Neuronal stem cell (in vitro differentiated cells): ENCODE results near the gene TBXA2R.
A peak's percentile ranks its signal among the peaks of the same experiment; 100 is the strongest.

Source experiments
- DNase-seq: peaks from one replicate; pipeline ENCODE4 v3.0.0-alpha.2; 2013; ENCODE audit warnings: low spot score
- H2AFZ ChIP-seq: one replicate; pipeline ENCODE4 v1.6.1; 2013; ENCODE audit warnings: mild to moderate bottlenecking, low read length, inconsistent platforms
- H2AK5ac ChIP-seq: 2 replicates; pipeline ENCODE4 v1.6.1; 2013; ENCODE audit warnings: low read depth, mild to moderate bottlenecking, inconsistent platforms, low read length, moderate library complexity, mixed read lengths
- H2BK120ac ChIP-seq: 2 replicates; pipeline ENCODE4 v1.6.1; 2013; ENCODE audit warnings: low read depth, mild to moderate bottlenecking, inconsistent platforms, low read length, moderate library complexity, mixed read lengths
- H2BK12ac ChIP-seq: one replicate; pipeline ENCODE4 v1.6.1; 2013; ENCODE audit warnings: low read length, inconsistent platforms
- H2BK15ac ChIP-seq: 2 replicates; pipeline ENCODE4 v1.6.1; 2013; ENCODE audit warnings: mild to moderate bottlenecking, low read length, inconsistent platforms, mixed read lengths
- H2BK5ac ChIP-seq: one replicate; pipeline ENCODE4 v1.6.1; 2013; ENCODE audit warnings: inconsistent platforms, mild to moderate bottlenecking, low read length, moderate library complexity
- H3K14ac ChIP-seq: one replicate; pipeline ENCODE4 v1.6.1; 2013; ENCODE audit warnings: low read length, inconsistent platforms
- H3K18ac ChIP-seq: 2 replicates; pipeline ENCODE4 v1.6.1; 2013; ENCODE audit warnings: low read length, inconsistent platforms
- H3K23ac ChIP-seq: 2 replicates; pipeline ENCODE4 v1.6.1; 2013; ENCODE audit warnings: low read depth, mild to moderate bottlenecking, mixed read lengths, low read length, inconsistent platforms; ENCODE audit not compliant: poor library complexity
- H3K27ac ChIP-seq: replicated peaks from 3 replicates; pipeline ENCODE4 v1.5.1; 2013; ENCODE audit warnings: low read length, inconsistent platforms
- H3K27me3 ChIP-seq, 3 experiments: 2 replicates each; pipeline ENCODE4 v1.6.1; 2013; ENCODE audit warnings: low read length in 3 of 3, mild to moderate bottlenecking in 2 of 3, inconsistent platforms in 1 of 3, low read depth in 1 of 3, mixed read lengths in 1 of 3, moderate library complexity in 1 of 3; ENCODE audit not compliant: control insufficient read depth in 3 of 3, insufficient read depth in 3 of 3
- H3K36me3 ChIP-seq, 2 donors: replicated peaks in 1 of 2; 2 replicates each; pipeline ENCODE4 v1.6.1; 2013; ENCODE audit warnings: low read length in 2 of 2; ENCODE audit not compliant: control insufficient read depth in 2 of 2, insufficient read depth in 2 of 2
- H3K4ac ChIP-seq: 2 replicates; pipeline ENCODE4 v1.6.1; 2013; ENCODE audit warnings: inconsistent platforms, mild to moderate bottlenecking, low read length, moderate library complexity
- H3K4me1 ChIP-seq, 2 donors: 1 replicate in 1 of 2; 2 replicates in 1 of 2; pipeline ENCODE4 v1.6.1; 2013; ENCODE audit warnings: low read length in 2 of 2, low read depth in 1 of 2; ENCODE audit not compliant: control insufficient read depth in 2 of 2, insufficient read depth in 1 of 2
- H3K4me2 ChIP-seq: one replicate; pipeline ENCODE4 v1.6.1; 2013; ENCODE audit warnings: mild to moderate bottlenecking, low read length, inconsistent platforms; ENCODE audit not compliant: insufficient read depth, poor library complexity, severe bottlenecking
- H3K4me3 ChIP-seq, 2 donors: 2 replicates each; pipeline ENCODE4 v1.5.1; 2013; ENCODE audit warnings: low read length in 2 of 2, mild to moderate bottlenecking in 2 of 2, inconsistent platforms in 1 of 2, moderate library complexity in 1 of 2
- H3K79me1 ChIP-seq: one replicate; pipeline ENCODE4 v1.6.1; 2013; ENCODE audit warnings: low read depth, mild to moderate bottlenecking, inconsistent platforms, low read length, moderate library complexity
- H3K9ac ChIP-seq: one replicate; pipeline ENCODE4 v1.6.1; 2013; ENCODE audit warnings: mild to moderate bottlenecking, low read depth, low read length, inconsistent platforms; ENCODE audit not compliant: poor library complexity
- H3K9me3 ChIP-seq, 2 donors: replicated peaks in 1 of 2; 2 replicates each; pipeline versions ENCODE3 to v1.6.1; 2013; ENCODE audit warnings: low read length in 2 of 2, mild to moderate bottlenecking in 2 of 2, inconsistent platforms in 1 of 2, low read depth in 1 of 2, mixed read lengths in 1 of 2, moderate library complexity in 1 of 2; ENCODE audit not compliant: control insufficient read depth in 2 of 2, insufficient read depth in 1 of 2
- H4K8ac ChIP-seq: one replicate; pipeline ENCODE4 v1.6.1; 2013; ENCODE audit warnings: low read depth, mild to moderate bottlenecking, inconsistent platforms, low read length, moderate library complexity
- H4K91ac ChIP-seq: one replicate; pipeline ENCODE4 v1.6.1; 2013; ENCODE audit warnings: low read length, low read depth, mild to moderate bottlenecking, inconsistent platforms; ENCODE audit not compliant: poor library complexity
- WGBS, 2 donors: extraction: QIAGEN DNeasy Blood & Tissue Kit; methylation state at CpG; one replicate each; pipeline ENCODE4 v1.1.7; 2013; ENCODE audit warnings: missing lambda C conversion rate in 2 of 2, mixed read lengths in 1 of 2; ENCODE audit not compliant: insufficient read length in 2 of 2, insufficient replicate concordance in 1 of 2; ENCODE audit errors: extremely low coverage in 2 of 2; 5-methylcytosine and 5-hydroxymethylcytosine counted together

TBXA2R gene

GRCh38 chr19:3608079-3608641 lies 1.5 kb upstream of the TBXA2R start:
- Histone ChIP-seq H3K4me3 (no peak overlapping the region), H2BK15ac (no peak overlapping the region), H2AK5ac (no peak overlapping the region), H3K9me3 (no peaks in the 10 kb centered on the region), H2BK120ac (no peak overlapping the region), H3K9ac (no peak overlapping the region), H3K4me2 (no peak overlapping the region), H4K8ac (no peak overlapping the region), H3K36me3 (peaks cover 6 to 29% of the 10 kb centered on the region in 2 donors), H2BK5ac (no peak overlapping the region), H3K4ac (no peak overlapping the region), H3K27me3 (peaks cover 3 to 29% (median 28%) of the 10 kb centered on the region in 3 experiments), H3K4me1 (peaks cover 5 to 18% of the 10 kb centered on the region in 2 donors), H3K14ac (no peak overlapping the region), H4K91ac (no peak overlapping the region), H3K23ac (no peak overlapping the region), H3K18ac (no peak overlapping the region), H3K27ac (no peak overlapping the region), H3K79me1 (peaks cover 2% of the 10 kb centered on the region), H2AFZ (peak overlapping the region; percentile 74), H2BK12ac (no peak overlapping the region)
- DNase-seq: no peak
- WGBS, 2 donors: no CpG with 5 or more reads among the region's 3 CpGs

GRCh38 chr19:3607303-3608078 lies 816 bp upstream of the TBXA2R start:
- H2AFZ ChIP-seq: peak overlapping the region; percentile 74
- no peak overlapping the region for H2BK12ac ChIP-seq
- no CpG with 5 or more reads among the region's 22 CpGs for WGBS, 2 donors

GRCh38 chr19:3606174-3606689 lies 443 bp downstream of the TBXA2R start:
- Histone ChIP-seq H3K27me3 (peaks cover 3 to 29% (median 28%) of the 10 kb centered on the region in 3 experiments), H2BK15ac (peak overlapping the region; percentile 55), H2BK120ac (no peak overlapping the region), H3K4me1 (peaks cover 5 to 18% of the 10 kb centered on the region in 2 donors), H3K4me2 (peak overlapping the region; percentile 54), H3K4me3 (peak overlapping the region in 1 of 2 donors; percentile 65), H3K27ac (no peak overlapping the region), H3K9me3 (no peaks in the 10 kb centered on the region), H4K91ac (no peak overlapping the region), H3K4ac (no peak overlapping the region), H3K14ac (no peak overlapping the region), H2AK5ac (peak overlapping the region; percentile 37), H2BK12ac (no peak overlapping the region), H4K8ac (no peak overlapping the region), H3K23ac (peak overlapping the region; percentile 73), H3K36me3 (peaks cover 2 to 14% of the 10 kb centered on the region in 2 donors), H3K79me1 (no peaks in the 10 kb centered on the region), H2AFZ (peak overlapping the region; percentile 74), H3K9ac (peak overlapping the region; percentile 70), H2BK5ac (peak overlapping the region; percentile 90), H3K18ac (peak overlapping the region; percentile 95)
- no peak for DNase-seq
- no CpG with 5 or more reads among the region's 35 CpGs for WGBS, 2 donors

More at GRCh38 chr19:3607303-3608078, 816 bp upstream of the TBXA2R start:
- no peak overlapping the region for H3K9ac ChIP-seq
- H3K27me3 ChIP-seq: peaks cover 3 to 29% (median 28%) of the 10 kb centered on the region in 3 experiments
- peak overlapping the region; percentile 89 for H3K18ac ChIP-seq
- peak overlapping the region in 1 of 2 donors; percentile 64 for H3K4me3 ChIP-seq
- no peaks in the 10 kb centered on the region for H3K9me3 ChIP-seq
- peak overlapping the region; percentile 54 for H3K4me2 ChIP-seq
- H3K4ac ChIP-seq: no peak overlapping the region
- no peak overlapping the region for H3K27ac ChIP-seq
- H3K36me3 ChIP-seq: peaks cover 6 to 26% of the 10 kb centered on the region in 2 donors
- peak overlapping the region; percentile 90 for H2BK5ac ChIP-seq
- peaks cover 5 to 18% of the 10 kb centered on the region in 2 donors for H3K4me1 ChIP-seq
- no peak overlapping the region for H2BK15ac ChIP-seq
- peak overlapping the region; percentile 5 for H2AK5ac ChIP-seq
- H3K23ac ChIP-seq: peak overlapping the region; percentile 40
- no peak overlapping the region for H2BK120ac ChIP-seq
- peaks cover 2% of the 10 kb centered on the region for H3K79me1 ChIP-seq
- H4K8ac ChIP-seq: no peak overlapping the region
- H3K14ac ChIP-seq: no peak overlapping the region
- DNase-seq: no peak
- no peak overlapping the region for H4K91ac ChIP-seq

- Histone ChIP-seq H2AFZ (peak overlapping the region; percentile 74), H3K27ac (no peak overlapping the region), H2BK12ac (no peak overlapping the region), H3K23ac (peak overlapping the region; percentile 73), H3K79me1 (no peaks in the 10 kb centered on the region), H3K18ac (peak overlapping the region; percentile 80), H3K14ac (no peak overlapping the region), H3K27me3 (peaks cover 3 to 29% (median 28%) of the 10 kb centered on the region in 3 experiments), H2AK5ac (no peak overlapping the region), H3K4me2 (no peak overlapping the region), H2BK120ac (no peak overlapping the region), H4K91ac (no peak overlapping the region), H2BK5ac (no peak overlapping the region), H3K9ac (no peak overlapping the region), H2BK15ac (peak overlapping the region; percentile 55), H3K4ac (no peak overlapping the region), H3K36me3 (peaks cover 2 to 10% of the 10 kb centered on the region in 2 donors), H3K4me1 (peaks cover 5 to 18% of the 10 kb centered on the region in 2 donors), H3K9me3 (no peaks in the 10 kb centered on the region), H4K8ac (no peak overlapping the region), H3K4me3 (no peak overlapping the region)
- DNase-seq: no peak
- no CpG with 5 or more reads among the region's 5 CpGs for WGBS, 2 donors
Observed at GRCh38 chr19:3605770-3606169, 905 bp downstream of the TBXA2R start.
